H1 (cell line): ENCODE results near the gene AOPEP. TPM values are rescaled to one million over a fixed set of nuclear protein-coding genes. Genes with fewer than 3 reads are reported as not detected.

Experiments used
- CHD7 ChIP-seq: fragments of 300-600 bp; sonication (generic); IDR thresholded peaks from 2 replicates; pipeline ENCODE4 v1.7.1; 2012; ENCODE audit warnings: low read length, moderate library complexity, mild to moderate bottlenecking, inconsistent platforms; ENCODE audit not compliant: insufficient replicate concordance
- CREB1 ChIP-seq: IDR thresholded peaks from 2 replicates; pipeline ENCODE4 v1.6.1; 2012; ENCODE audit warnings: inconsistent platforms
- KDM1A ChIP-seq: fragments of 200-600, 300-600 bp; sonication (generic); IDR thresholded peaks from 2 replicates; pipeline ENCODE4 v1.7.1; 2016; ENCODE audit warnings: mild to moderate bottlenecking, low read length, borderline replicate concordance
- MAX ChIP-seq: IDR thresholded peaks from 2 replicates; pipeline ENCODE4 v1.6.1; 2012; ENCODE audit warnings: inconsistent platforms
- NANOG ChIP-seq: IDR thresholded peaks from 2 replicates; pipeline ENCODE4 v1.6.1; 2011; ENCODE audit warnings: low read length, low read depth, mild to moderate bottlenecking, inconsistent platforms; ENCODE audit not compliant: insufficient read depth, poor library complexity, severe bottlenecking
- NRF1 ChIP-seq: IDR thresholded peaks from 2 replicates; pipeline ENCODE4 v1.6.1; 2011; ENCODE audit warnings: mild to moderate bottlenecking, low read depth, low read length, improper control_type of control experiment
- YY1 ChIP-seq: IDR thresholded peaks from 2 replicates; pipeline ENCODE4 v1.6.1; 2011; ENCODE audit warnings: low read depth, mild to moderate bottlenecking, low read length
- polyA plus RNA-seq, 7 experiments: library from polyadenylated mRNA; depleted of rRNA in 3 of 7; stranded (reverse) in 5 of 7; unstranded in 2 of 7; fragments of >200 nt in 5 of 7; fragments of 200-250 nt in 2 of 7; gene quantifications; 1 replicate in 5 of 7; 2 replicates in 1 of 7; 4 replicates in 1 of 7; pipeline versions ENCODE4 v1.2.1 to v1.2.3, GENCODE V29; 2011 to 2013; ENCODE audit warnings: missing spikeins in 2 of 7, mixed read lengths in 2 of 7
- total RNA-seq: library from RNA; stranded (reverse); fragmentation: NEBNext Ultra II Directional; extraction: Animal tissue kit (Norgen Biotek cat#: 25700); gene quantifications from 2 replicates; pipeline ENCODE4 v1.2.1, GENCODE V29; 2021

The AOPEP gene
- total and polyA plus RNA-seq, 2 of the 8 experiments (the other 6 are each of a cell fraction or from before 2014, with no cell fraction given), result 6.1 to 14.3 TPM

- TF ChIP-seq CHD7 (no peak), NRF1 (no peak), KDM1A (no peak), NANOG (peak; percentile 82), MAX (no peak), CREB1 (0 out of 2 replicates have a peak, but pooled peaks have one; percentile 32), YY1 (no peak)
Observed at GRCh38 chr9:94824913-94825610, 98.6 kb downstream of the AOPEP start (continued).
